Measurements from ENCODE around the gene PRKCB.
"Not testable (repeated sequence)": the region's sequence is repeated elsewhere in the genome, so short reads cannot be mapped to it uniquely, and the experiment has no call there.

Gene PRKCB

GRCh38 chr16:23902748-23903414 is 67.1 kb downstream of the PRKCB start:
- DNase-seq (ENCODE audit: low read depth in 2 of 2) = no peak

GRCh38 chr16:23905027-23905426 is 69.2 kb downstream of the PRKCB start:
- DNase-seq (ENCODE audit: low read depth in 2 of 2) = peak; percentile 4 to 6

GRCh38 chr16:23907457-23907902 is 71.7 kb downstream of the PRKCB start:
- DNase-seq (ENCODE audit: low read depth in 2 of 2) = no peak

- DNase-seq (ENCODE audit: low read depth in 2 of 2) = no peak
Observed at GRCh38 chr16:23907903-23908302, 72.1 kb downstream of the PRKCB start.

GRCh38 chr16:23908790-23909189 is 73.0 kb downstream of the PRKCB start:
- no peak for DNase-seq (ENCODE audit: low read depth in 2 of 2)

- DNase-seq (ENCODE audit: low read depth in 2 of 2) = no peak
Observed at GRCh38 chr16:23909792-23910418, 74.1 kb downstream of the PRKCB start.

- DNase-seq (ENCODE audit: low read depth in 2 of 2) = no peak
Observed at GRCh38 chr16:23914946-23915530, 79.3 kb downstream of the PRKCB start.

GRCh38 chr16:23916552-23916951 is 80.8 kb downstream of the PRKCB start:
- not testable (repeated sequence) for DNase-seq (ENCODE audit: low read depth in 2 of 2)

- no peak for DNase-seq (ENCODE audit: low read depth in 2 of 2)
Observed at GRCh38 chr16:23917621-23918020, 81.8 kb downstream of the PRKCB start.

GRCh38 chr16:23920446-23920845 is 84.7 kb downstream of the PRKCB start:
- no peak for DNase-seq (ENCODE audit: low read depth in 2 of 2)

- DNase-seq (ENCODE audit: low read depth in 2 of 2) = no peak
Observed at GRCh38 chr16:23920899-23921298, 85.1 kb downstream of the PRKCB start.

- DNase-seq (ENCODE audit: low read depth in 2 of 2) = no peak
Observed at GRCh38 chr16:23922406-23922805, 86.6 kb downstream of the PRKCB start.

GRCh38 chr16:23924128-23924527 is 88.3 kb downstream of the PRKCB start:
- no peak for DNase-seq (ENCODE audit: low read depth in 2 of 2)

- DNase-seq (ENCODE audit: low read depth in 2 of 2) = no peak
Observed at GRCh38 chr16:23927796-23928195, 92.0 kb downstream of the PRKCB start.

- no peak for DNase-seq (ENCODE audit: low read depth in 2 of 2)
Observed at GRCh38 chr16:23929237-23929636, 93.5 kb downstream of the PRKCB start.

- DNase-seq (ENCODE audit: low read depth in 2 of 2) = no peak
Observed at GRCh38 chr16:23929856-23930255, 94.1 kb downstream of the PRKCB start.

- no peak for DNase-seq (ENCODE audit: low read depth in 2 of 2)
Observed at GRCh38 chr16:23930791-23931190, 95.0 kb downstream of the PRKCB start.

GRCh38 chr16:23931199-23931598 is 95.4 kb downstream of the PRKCB start:
- DNase-seq (ENCODE audit: low read depth in 2 of 2) = no peak

GRCh38 chr16:23933650-23934049 is 97.9 kb downstream of the PRKCB start:
- not testable (repeated sequence) for DNase-seq (ENCODE audit: low read depth in 2 of 2)

- no peak for DNase-seq (ENCODE audit: low read depth in 2 of 2)
Observed at GRCh38 chr16:23934610-23935236, 98.9 kb downstream of the PRKCB start.

- no peak for DNase-seq (ENCODE audit: low read depth in 2 of 2)
Observed at GRCh38 chr16:23940111-23940510, 104.3 kb downstream of the PRKCB start.

- no peak for DNase-seq (ENCODE audit: low read depth in 2 of 2)
Observed at GRCh38 chr16:23941025-23941424, 105.2 kb downstream of the PRKCB start.
